H9 (cell line): ENCODE measurements around the gene IGDCC3. TPM values are rescaled to one million over a fixed set of nuclear protein-coding genes. Genes with fewer than 3 reads are reported as not detected.
A peak's percentile ranks its signal among the peaks of the same experiment; 100 is the strongest.

Experiments used
- DNase-seq: peaks from one replicate; pipeline ENCODE4 v3.0.0-alpha.2; 2017
- H2AFZ ChIP-seq: one replicate; pipeline ENCODE4 v1.6.1; 2013; ENCODE audit warnings: mild to moderate bottlenecking, low read length, control low read depth, moderate library complexity
- H2AK5ac ChIP-seq: 2 replicates; pipeline ENCODE4 v1.6.1; 2013; ENCODE audit warnings: low read length, control low read depth, mixed read lengths; ENCODE audit not compliant: insufficient read length
- H2BK120ac ChIP-seq: one replicate; pipeline ENCODE4 v1.6.1; 2013; ENCODE audit warnings: low read depth, mild to moderate bottlenecking, low read length, control low read depth, inconsistent platforms; ENCODE audit not compliant: poor library complexity, severe bottlenecking
- H2BK12ac ChIP-seq: 2 replicates; pipeline ENCODE4 v1.6.1; 2013; ENCODE audit warnings: low read length, control low read depth, mixed read lengths, low read depth; ENCODE audit not compliant: insufficient read length
- H2BK15ac ChIP-seq: 2 replicates; pipeline ENCODE4 v1.6.1; 2013; ENCODE audit warnings: low read depth, low read length, control low read depth
- H2BK20ac ChIP-seq: one replicate; pipeline ENCODE4 v1.6.1; 2013; ENCODE audit warnings: low read depth, mild to moderate bottlenecking, low read length, control low read depth, inconsistent platforms; ENCODE audit not compliant: poor library complexity, severe bottlenecking
- H2BK5ac ChIP-seq: 2 replicates; pipeline ENCODE4 v1.6.1; 2013; ENCODE audit warnings: low read length, control low read depth, mixed read lengths; ENCODE audit not compliant: insufficient read length
- H3K14ac ChIP-seq: 2 replicates; pipeline ENCODE4 v1.6.1; 2013; ENCODE audit warnings: low read length, control low read depth; ENCODE audit not compliant: insufficient read depth
- H3K18ac ChIP-seq: 2 replicates; pipeline ENCODE4 v1.6.1; 2013; ENCODE audit warnings: low read depth, mild to moderate bottlenecking, mixed read lengths, low read length, control low read depth; ENCODE audit not compliant: insufficient read length
- H3K23ac ChIP-seq: 2 replicates; pipeline ENCODE4 v1.6.1; 2013; ENCODE audit warnings: low read length, control low read depth, mixed read lengths, low read depth; ENCODE audit not compliant: insufficient read length
- H3K23me2 ChIP-seq: 2 replicates; pipeline ENCODE4 v1.6.1; 2013; ENCODE audit warnings: low read depth, mild to moderate bottlenecking, mixed read lengths, low read length, control low read depth; ENCODE audit not compliant: insufficient read length, poor library complexity, severe bottlenecking
- H3K27ac ChIP-seq: 2 replicates; pipeline ENCODE4 v1.5.1; 2013; ENCODE audit warnings: low read length, control low read depth, mixed read lengths, low read depth; ENCODE audit not compliant: insufficient read length
- H3K27me3 ChIP-seq: 2 replicates; pipeline ENCODE4 v1.6.1; 2013; ENCODE audit warnings: low read length, control low read depth, inconsistent platforms; ENCODE audit not compliant: insufficient read depth
- H3K4ac ChIP-seq: 2 replicates; pipeline ENCODE4 v1.6.1; 2013; ENCODE audit warnings: low read depth, mild to moderate bottlenecking, control low read depth, inconsistent platforms, low read length, moderate library complexity
- H3K4me1 ChIP-seq: 2 replicates; pipeline ENCODE4 v1.6.1; 2013; ENCODE audit warnings: low read length, control low read depth, inconsistent platforms; ENCODE audit not compliant: insufficient read depth
- H3K4me2 ChIP-seq: 2 replicates; pipeline ENCODE4 v1.6.1; 2013; ENCODE audit warnings: low read length, control low read depth, mixed read lengths; ENCODE audit not compliant: insufficient read length, insufficient read depth
- H3K56ac ChIP-seq: 2 replicates; pipeline ENCODE4 v1.6.1; 2013; ENCODE audit warnings: low read depth, mild to moderate bottlenecking, mixed read lengths, low read length, control low read depth; ENCODE audit not compliant: insufficient read length
- H3K79me1 ChIP-seq: 2 replicates; pipeline ENCODE4 v1.6.1; 2013; ENCODE audit warnings: low read depth, mild to moderate bottlenecking, moderate library complexity, low read length, control low read depth, inconsistent platforms; ENCODE audit not compliant: insufficient read depth, poor library complexity, severe bottlenecking
- H3K79me2 ChIP-seq: 2 replicates; pipeline ENCODE4 v1.6.1; 2013; ENCODE audit warnings: low read length, control low read depth, inconsistent platforms; ENCODE audit not compliant: insufficient read depth
- H3K9ac ChIP-seq: 2 replicates; pipeline ENCODE4 v1.6.1; 2013; ENCODE audit warnings: low read length, control low read depth, mixed read lengths; ENCODE audit not compliant: insufficient read length; ENCODE audit errors: extremely low read depth
- H3K9me3 ChIP-seq: one replicate; pipeline ENCODE4 v1.6.1; 2013; ENCODE audit warnings: low read depth, low read length, inconsistent platforms; ENCODE audit not compliant: control insufficient read depth
- H3T11ph ChIP-seq: one replicate; pipeline ENCODE4 v1.6.1; 2013; ENCODE audit warnings: mild to moderate bottlenecking, low read length, control low read depth, inconsistent platforms
- H4K20me1 ChIP-seq: one replicate; pipeline ENCODE4 v1.6.1; 2013; ENCODE audit not compliant: control insufficient read depth, insufficient read length, insufficient read depth
- H4K5ac ChIP-seq: 2 replicates; pipeline ENCODE4 v1.6.1; 2013; ENCODE audit warnings: low read depth, mild to moderate bottlenecking, mixed read lengths, low read length, control low read depth; ENCODE audit not compliant: insufficient read length
- H4K8ac ChIP-seq: replicated peaks from 2 replicates; pipeline ENCODE4 v1.6.1; 2013; ENCODE audit warnings: low read length, control low read depth, mixed read lengths, low read depth; ENCODE audit not compliant: insufficient read length
- H4K91ac ChIP-seq: 2 replicates; pipeline ENCODE4 v1.6.1; 2013; ENCODE audit warnings: low read depth, mild to moderate bottlenecking, moderate library complexity, mixed read lengths, low read length, control low read depth; ENCODE audit not compliant: insufficient read length
- H3K27ac Mint-ChIP-seq, 3 experiments: 2 replicates in 2 of 3; 3 replicates in 1 of 3; pipeline ENCODE4 v1.8.0; 2020 to 2021; ENCODE audit warnings: mixed read lengths in 3 of 3, mild to moderate bottlenecking in 1 of 3, moderate library complexity in 1 of 3
- H3K27me3 Mint-ChIP-seq: 2 replicates; pipeline ENCODE4 v1.8.0; 2021; ENCODE audit warnings: low read depth, mild to moderate bottlenecking, moderate library complexity, mixed read lengths
- H3K36me3 Mint-ChIP-seq, 3 experiments: 2 replicates in 2 of 3; 3 replicates in 1 of 3; pipeline ENCODE4 v1.8.0; 2020 to 2021; ENCODE audit warnings: low read depth in 3 of 3, mixed read lengths in 3 of 3; ENCODE audit not compliant: insufficient read depth in 1 of 3
- H3K4me1 Mint-ChIP-seq, 2 experiments: 2 replicates each; pipeline ENCODE4 v1.8.0; 2020; ENCODE audit warnings: mixed read lengths in 2 of 2
- H3K4me3 Mint-ChIP-seq, 2 experiments: 2 replicates in 1 of 2; 3 replicates in 1 of 2; pipeline ENCODE4 v1.8.0; 2020 to 2021; ENCODE audit warnings: mild to moderate bottlenecking in 2 of 2, mixed read lengths in 2 of 2, moderate library complexity in 1 of 2
- H3K9me3 Mint-ChIP-seq, 2 experiments: 2 replicates in 1 of 2; 3 replicates in 1 of 2; pipeline ENCODE4 v1.8.0; 2020; ENCODE audit warnings: mild to moderate bottlenecking in 2 of 2, mixed read lengths in 2 of 2, moderate library complexity in 1 of 2
- WGBS: extraction: QIAGEN DNeasy Blood & Tissue Kit; methylation state at CpG from one replicate; pipeline ENCODE4 v1.1.7; 2013; ENCODE audit warnings: missing lambda C conversion rate, low lambda C conversion rate, mixed read lengths; ENCODE audit not compliant: insufficient read length; ENCODE audit errors: extremely low coverage; 5-methylcytosine and 5-hydroxymethylcytosine counted together
- total RNA-seq: library from RNA; stranded (reverse); gene quantifications from 2 replicates; pipeline ENCODE4 v1.2.1, GENCODE V29; 2021
- TF ChIP-seq, protein P1 (sequence below): fragments of 200-600 bp; sonication (generic); conservative IDR thresholded peaks from 3 replicates; pipeline ENCODE4 v1.8.0; 2021; ENCODE audit warnings: antibody characterized with exemption, mild to moderate bottlenecking

Gene IGDCC3
- total RNA-seq, 1 experiment from 2014 or later: 18.9 TPM

DNA sequence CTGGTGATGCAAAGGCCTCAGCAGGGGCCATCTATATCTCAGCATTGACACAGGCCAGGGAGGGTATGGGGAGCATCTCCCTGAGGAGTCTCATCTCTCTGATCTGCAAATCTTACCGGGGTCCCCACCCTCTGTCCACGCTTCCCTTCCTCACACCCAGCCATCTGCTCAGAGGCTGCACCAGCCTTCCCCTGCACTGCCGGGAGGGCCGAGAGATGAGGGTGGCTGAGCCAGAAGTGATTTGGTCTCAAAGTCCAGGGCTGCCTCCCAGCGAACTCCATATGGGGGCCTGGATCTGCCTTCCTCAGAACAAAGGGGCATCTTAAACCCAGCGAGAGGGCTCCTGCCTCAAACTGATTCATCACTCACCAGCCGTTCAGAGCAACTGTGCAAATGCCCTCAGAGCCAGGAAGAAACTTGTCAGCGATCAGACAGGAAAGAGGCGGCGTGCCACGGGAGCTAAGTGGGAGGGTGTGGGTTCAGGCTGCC, 4.6 kb downstream of the IGDCC3 start:
- H3T11ph ChIP-seq: no peak overlapping the region
- no peak overlapping the region for H4K91ac ChIP-seq
- H3K4me1 Mint-ChIP-seq: peaks cover 43 to 58% of the 10 kb centered on the region in 2 experiments
- no peaks in the 10 kb centered on the region for H3K9me3 Mint-ChIP-seq
- no peak overlapping the region for H3K9ac ChIP-seq
- no peak overlapping the region for H4K8ac ChIP-seq
- H3K27me3 Mint-ChIP-seq: peaks cover 25% of the 10 kb centered on the region
- no peak overlapping the region for H3K18ac ChIP-seq
- no peaks in the 10 kb centered on the region for H4K20me1 ChIP-seq
- peaks cover 12% of the 10 kb centered on the region; the same call in 1 of the 2 replicates for H3K4me1 ChIP-seq
- no peak overlapping the region for H2AFZ ChIP-seq
- H4K5ac ChIP-seq: no peak overlapping the region
- H2BK5ac ChIP-seq: no peak overlapping the region
- WGBS: no CpG with 5 or more reads among the region's 11 CpGs
- no peak overlapping the region for H2AK5ac ChIP-seq
- no peak overlapping the region for H3K23ac ChIP-seq
- no peak overlapping the region for H2BK12ac ChIP-seq
- no peak overlapping the region; a peak in 2 of 7 replicates for H3K27ac Mint-ChIP-seq
- TF ChIP-seq, protein P1, sequence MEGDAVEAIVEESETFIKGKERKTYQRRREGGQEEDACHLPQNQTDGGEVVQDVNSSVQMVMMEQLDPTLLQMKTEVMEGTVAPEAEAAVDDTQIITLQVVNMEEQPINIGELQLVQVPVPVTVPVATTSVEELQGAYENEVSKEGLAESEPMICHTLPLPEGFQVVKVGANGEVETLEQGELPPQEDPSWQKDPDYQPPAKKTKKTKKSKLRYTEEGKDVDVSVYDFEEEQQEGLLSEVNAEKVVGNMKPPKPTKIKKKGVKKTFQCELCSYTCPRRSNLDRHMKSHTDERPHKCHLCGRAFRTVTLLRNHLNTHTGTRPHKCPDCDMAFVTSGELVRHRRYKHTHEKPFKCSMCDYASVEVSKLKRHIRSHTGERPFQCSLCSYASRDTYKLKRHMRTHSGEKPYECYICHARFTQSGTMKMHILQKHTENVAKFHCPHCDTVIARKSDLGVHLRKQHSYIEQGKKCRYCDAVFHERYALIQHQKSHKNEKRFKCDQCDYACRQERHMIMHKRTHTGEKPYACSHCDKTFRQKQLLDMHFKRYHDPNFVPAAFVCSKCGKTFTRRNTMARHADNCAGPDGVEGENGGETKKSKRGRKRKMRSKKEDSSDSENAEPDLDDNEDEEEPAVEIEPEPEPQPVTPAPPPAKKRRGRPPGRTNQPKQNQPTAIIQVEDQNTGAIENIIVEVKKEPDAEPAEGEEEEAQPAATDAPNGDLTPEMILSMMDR: no peak
- DNase-seq: peak; percentile 19
- H3K4me3 Mint-ChIP-seq: no peak overlapping the region
- peaks cover 19 to 24% (median 22%) of the 10 kb centered on the region in 3 experiments; a peak in 6 of 7 replicates for H3K36me3 Mint-ChIP-seq
- no peaks in the 10 kb centered on the region; the same call in 1 of the 2 replicates for H3K27me3 ChIP-seq
- no peak overlapping the region for H3K14ac ChIP-seq
- H2BK15ac ChIP-seq: no peak overlapping the region
- H3K27ac ChIP-seq: no peak overlapping the region
- H3K4ac ChIP-seq: no peak overlapping the region
- H3K79me2 ChIP-seq: no peaks in the 10 kb centered on the region; the same call in 1 of the 2 replicates
- no peaks in the 10 kb centered on the region for H3K9me3 ChIP-seq
- H2BK20ac ChIP-seq: no peak overlapping the region
- no peaks in the 10 kb centered on the region for H3K79me1 ChIP-seq
- H3K4me2 ChIP-seq: no peak overlapping the region
- peaks cover 5% of the 10 kb centered on the region for H3K23me2 ChIP-seq
- H2BK120ac ChIP-seq: no peak overlapping the region
- no peak overlapping the region for H3K56ac ChIP-seq
